HCT116 (cell line): ENCODE data around the gene PHLPP2. TPM values are rescaled to one million over a fixed set of nuclear protein-coding genes. Genes with fewer than 3 reads are reported as not detected.

Experiments used
- ATAC-seq: fragments of 200-7000 bp; cut with Tn5 transposase; 2 replicates; pipeline ENCODE4 v1.9.1; 2020; ENCODE audit warnings: mild to moderate bottlenecking, moderate library complexity
- BruUV-seq: library from RNA; stranded (reverse); fragments of 400-500 nt; replicated peaks from 2 replicates; lab custom pipeline; 2021; lab: Mats Ljungman, UMichigan
- CTCF ChIA-PET: fragments of 300-600 bp; sonication (Branson Sonifier 250); formaldehyde crosslinking; loops from one replicate; lab custom pipeline; 2021; ENCODE audit warnings: antibody characterized with exemption; lab: Charles Lee
- POLR2A ChIA-PET: fragments of 300-600, 350-600 bp; sonication (Branson Sonifier 250); formaldehyde crosslinking; loops from one replicate; lab custom pipeline; 2021; ENCODE audit warnings: antibody characterized with exemption; lab: Charles Lee
- RAD21 ChIA-PET, 2 experiments: fragments of 300-600 bp; sonication (Branson Sonifier 250); formaldehyde crosslinking; loops; one replicate each; lab custom pipeline; 2023; ENCODE audit warnings: low total read pairs in 2 of 2; ENCODE audit not compliant: uncharacterized antibody in 2 of 2, unreplicated experiment in 2 of 2, low non-redundant PET in 1 of 2; lab: Charles Lee
- DNase-seq: peaks from one replicate; pipeline ENCODE4 v3.0.0-alpha.2; 2010; ENCODE audit warnings: low read depth, low spot score
- H2AFZ ChIP-seq: fragments of 200-600 bp; shearing (Covaris generic), sonication (generic); 2 replicates; pipeline ENCODE4 v1.6.1; 2017; ENCODE audit warnings: low read depth, mixed run types, mixed read lengths, antibody characterized with exemption, low read length; ENCODE audit not compliant: poor library complexity, severe bottlenecking
- H3K27ac ChIP-seq: 2 replicates; pipeline ENCODE4 v1.5.1; 2012; ENCODE audit warnings: low read depth, low read length
- H3K27me3 ChIP-seq: fragments of 200-600 bp; sonication (generic); 2 replicates; pipeline ENCODE4 v1.6.1; 2016; ENCODE audit warnings: mixed run types, low read length, mixed read lengths; ENCODE audit not compliant: insufficient read depth
- H3K36me3 ChIP-seq, 2 experiments: fragments of 200-500 bp in 1 of 2; fragments of 200-600 bp in 1 of 2; sonication (Bioruptor generic) in 1 of 2; sonication (generic) in 1 of 2; 2 replicates each; pipeline versions ENCODE4 v1.5.1 to v1.6.1; 2014 to 2016; ENCODE audit warnings: low read length in 2 of 2, inconsistent platforms in 1 of 2, mixed read lengths in 1 of 2, mixed run types in 1 of 2; ENCODE audit not compliant: insufficient read depth in 2 of 2, control insufficient read depth in 1 of 2
- H3K4me1 ChIP-seq, 2 experiments: fragments of 200-600 bp in 1 of 2; sonication (generic) in 1 of 2; 2 replicates each; pipeline versions ENCODE4 v1.5.1 to v1.6.1; 2012 to 2017; ENCODE audit warnings: low read length in 2 of 2, inconsistent platforms in 1 of 2, mild to moderate bottlenecking in 1 of 2, mixed read lengths in 1 of 2, mixed run types in 1 of 2, moderate library complexity in 1 of 2; ENCODE audit not compliant: insufficient read depth in 2 of 2, control insufficient read depth in 1 of 2
- H3K4me2 ChIP-seq: fragments of 200-600 bp; sonication (generic); 2 replicates; pipeline ENCODE4 v1.6.1; 2017; ENCODE audit warnings: mixed run types, low read length, mixed read lengths
- H3K4me3 ChIP-seq, 2 experiments: fragments of 200-600 bp in 1 of 2; sonication (generic) in 1 of 2; replicated peaks in 1 of 2; 2 replicates each; pipeline ENCODE4 v1.5.1; 2011 to 2016; ENCODE audit warnings: low read length in 2 of 2, control low read depth in 1 of 2, low read depth in 1 of 2, mild to moderate bottlenecking in 1 of 2, mixed read lengths in 1 of 2, mixed run types in 1 of 2
- H3K79me2 ChIP-seq: fragments of 200-600 bp; sonication (generic); 2 replicates; pipeline ENCODE4 v1.6.1; 2017; ENCODE audit warnings: mild to moderate bottlenecking, mixed run types, low read length, moderate library complexity, mixed read lengths; ENCODE audit not compliant: insufficient read depth
- H3K9ac ChIP-seq: fragments of 200-600 bp; sonication (generic); 2 replicates; pipeline ENCODE4 v1.6.1; 2016; ENCODE audit warnings: low read length, mixed read lengths
- H3K9me2 ChIP-seq: fragments of 200-600 bp; sonication (generic), shearing (Covaris generic); 2 replicates; pipeline ENCODE4 v1.6.1; 2017; ENCODE audit warnings: mixed run types, mild to moderate bottlenecking, moderate library complexity; ENCODE audit not compliant: insufficient read depth
- H3K9me3 ChIP-seq, 2 experiments: fragments of 200-500 bp in 1 of 2; fragments of 200-600 bp in 1 of 2; sonication (Bioruptor generic) in 1 of 2; sonication (generic) in 1 of 2; 2 replicates each; pipeline ENCODE4 v1.6.1; 2014 to 2017; ENCODE audit warnings: low read length in 2 of 2, mixed read lengths in 2 of 2, inconsistent platforms in 1 of 2, low read depth in 1 of 2, mild to moderate bottlenecking in 1 of 2, mixed run types in 1 of 2, moderate library complexity in 1 of 2; ENCODE audit not compliant: control insufficient read depth in 1 of 2, insufficient read depth in 1 of 2
- H4K20me1 ChIP-seq: fragments of 200-600 bp; sonication (generic), shearing (Covaris generic); 2 replicates; pipeline ENCODE4 v1.6.1; 2017; ENCODE audit warnings: mixed run types, mild to moderate bottlenecking, moderate library complexity; ENCODE audit not compliant: insufficient read depth
- EZH2phosphoT487 ChIP-seq: fragments of 200-600 bp; IDR thresholded peaks from 2 replicates; pipeline ENCODE4 v1.6.1; 2018; ENCODE audit warnings: antibody characterized with exemption, borderline replicate concordance
- FOSL1 ChIP-seq: IDR thresholded peaks from 2 replicates; pipeline ENCODE4 v1.6.1; 2012; ENCODE audit warnings: low read depth
- JUND ChIP-seq: IDR thresholded peaks from 2 replicates; pipeline ENCODE4 v1.6.1; 2012
- MAX ChIP-seq: IDR thresholded peaks from 2 replicates; pipeline ENCODE4 v1.6.1; 2012
- POLR2A ChIP-seq: IDR thresholded peaks from 2 replicates; pipeline ENCODE4 v1.7.0; 2011; ENCODE audit warnings: borderline replicate concordance; ENCODE audit not compliant: insufficient read depth, insufficient read length; ENCODE audit errors: extremely low read depth
- RAD21 ChIP-seq: IDR thresholded peaks from 2 replicates; pipeline ENCODE4 v1.6.1; 2012; ENCODE audit warnings: low read depth, mild to moderate bottlenecking
- SIN3A ChIP-seq: IDR thresholded peaks from 2 replicates; pipeline ENCODE4 v1.6.1; 2012; ENCODE audit warnings: low read depth
- YY1 ChIP-seq: IDR thresholded peaks from 2 replicates; pipeline ENCODE4 v1.6.1; 2011; ENCODE audit warnings: low read length, low read depth, moderate library complexity, mild to moderate bottlenecking; ENCODE audit not compliant: insufficient replicate concordance; ENCODE audit errors: extremely low read depth
- ZNF274 ChIP-seq: fragments of 200-500 bp; sonication (Bioruptor generic); IDR thresholded peaks from 2 replicates; pipeline ENCODE4 v1.6.1; 2014; ENCODE audit warnings: mild to moderate bottlenecking, low read depth, low read length, inconsistent platforms
- intact Hi-C: fragments of 100-400 bp; cut with micrococcal nuclease; formaldehyde crosslinking; loops from 2 replicates; pipeline ENCODE4 v1.10.0; 2022
- total RNA-seq: library from RNA; stranded (reverse); gene quantifications from one replicate; pipeline ENCODE4 v1.2.1, GENCODE V29; 2021; ENCODE audit not compliant: unreplicated experiment
- TF ChIP-seq, protein P1 (sequence below): IDR thresholded peaks from 2 replicates; pipeline ENCODE4 v1.6.1; 2011; ENCODE audit warnings: mild to moderate bottlenecking, low read length, moderate library complexity; ENCODE audit not compliant: insufficient replicate concordance; ENCODE audit errors: extremely low read depth

Gene PHLPP2
- total RNA-seq, 1 experiment from 2014 or later: 9.0 TPM

DNA sequence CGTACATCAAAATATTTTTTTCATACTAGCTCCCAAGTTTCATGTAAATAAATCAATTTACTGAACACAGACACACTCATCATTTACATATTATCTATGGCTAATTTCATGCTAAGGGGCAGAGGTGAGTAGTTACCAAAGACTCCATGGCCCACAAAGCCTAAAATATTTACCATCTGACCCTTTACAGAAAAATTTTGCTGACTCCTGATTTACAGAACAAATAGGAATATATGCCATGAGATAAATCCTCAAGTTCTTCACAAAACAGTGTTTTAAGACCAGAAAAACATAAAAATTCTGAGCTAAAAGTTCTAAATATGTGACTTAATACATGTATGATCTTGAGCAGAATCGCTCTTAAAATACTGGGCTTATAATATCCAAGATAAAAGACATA lies 36.6 kb upstream of the PHLPP2 start:
- Histone ChIP-seq H3K9me2 (no peaks in the 10 kb centered on the region), H3K4me1 (no peaks in the 10 kb centered on the region), H4K20me1 (peaks cover 3% of the 10 kb centered on the region; the same call in 1 of the 2 replicates), H3K9me3 (no peaks in the 10 kb centered on the region), H3K4me2 (no peak overlapping the region), H3K4me3 (no peak overlapping the region), H3K27me3 (no peaks in the 10 kb centered on the region), H3K9ac (no peak overlapping the region), H3K79me2 (peaks cover 4% of the 10 kb centered on the region; the same call in 1 of the 2 replicates), H3K27ac (no peak overlapping the region), H3K36me3 (peaks cover 23 to 31% of the 10 kb centered on the region in 2 experiments), H2AFZ (no peak overlapping the region)
- no peak for ATAC-seq
- CTCF ChIA-PET: no interaction called here
- TF ChIP-seq SIN3A (no peak), RAD21 (no peak), EZH2phosphoT487 (no peak), JUND (no peak), MAX (no peak), POLR2A (no peak)
- TF ChIP-seq, protein P1, sequence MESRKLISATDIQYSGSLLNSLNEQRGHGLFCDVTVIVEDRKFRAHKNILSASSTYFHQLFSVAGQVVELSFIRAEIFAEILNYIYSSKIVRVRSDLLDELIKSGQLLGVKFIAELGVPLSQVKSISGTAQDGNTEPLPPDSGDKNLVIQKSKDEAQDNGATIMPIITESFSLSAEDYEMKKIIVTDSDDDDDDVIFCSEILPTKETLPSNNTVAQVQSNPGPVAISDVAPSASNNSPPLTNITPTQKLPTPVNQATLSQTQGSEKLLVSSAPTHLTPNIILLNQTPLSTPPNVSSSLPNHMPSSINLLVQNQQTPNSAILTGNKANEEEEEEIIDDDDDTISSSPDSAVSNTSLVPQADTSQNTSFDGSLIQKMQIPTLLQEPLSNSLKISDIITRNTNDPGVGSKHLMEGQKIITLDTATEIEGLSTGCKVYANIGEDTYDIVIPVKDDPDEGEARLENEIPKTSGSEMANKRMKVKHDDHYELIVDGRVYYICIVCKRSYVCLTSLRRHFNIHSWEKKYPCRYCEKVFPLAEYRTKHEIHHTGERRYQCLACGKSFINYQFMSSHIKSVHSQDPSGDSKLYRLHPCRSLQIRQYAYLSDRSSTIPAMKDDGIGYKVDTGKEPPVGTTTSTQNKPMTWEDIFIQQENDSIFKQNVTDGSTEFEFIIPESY: no peak
- RAD21 ChIA-PET: no interaction called here
- no peak for DNase-seq
- POLR2A ChIA-PET: no interaction called here
- intact Hi-C loops: no loop called here
- no TSS peak for BruUV-seq

DNA sequence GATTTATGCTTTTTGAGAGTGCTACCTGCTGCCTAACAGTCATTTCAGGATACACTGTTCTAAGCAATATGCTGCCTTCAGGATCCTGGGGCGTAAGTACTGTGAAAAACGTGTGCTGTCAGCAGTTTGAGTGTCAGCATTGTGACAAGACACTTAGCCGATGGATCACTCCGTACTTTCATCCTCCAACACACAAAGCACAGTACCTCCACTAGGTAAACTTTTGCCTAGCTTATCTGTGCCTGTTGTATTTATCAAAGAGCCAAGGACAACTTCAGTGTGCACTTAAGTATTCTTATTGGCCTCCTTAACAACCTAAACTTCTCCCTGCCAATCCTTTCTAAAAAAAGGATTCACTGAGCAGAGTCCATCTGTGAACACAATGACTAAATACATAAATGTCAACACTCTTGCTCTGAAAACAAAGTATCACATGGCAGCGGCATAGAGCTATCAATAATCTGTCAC lies 33.8 kb upstream of the PHLPP2 start:
- BruUV-seq: no TSS peak
- no peak overlapping the region for H3K27ac ChIP-seq
- H3K9me3 ChIP-seq: no peaks in the 10 kb centered on the region
- peaks cover 24 to 47% of the 10 kb centered on the region in 2 experiments for H3K36me3 ChIP-seq
- CTCF ChIA-PET: no interaction called here
- H3K4me3 ChIP-seq: no peak overlapping the region
- no peaks in the 10 kb centered on the region for H3K79me2 ChIP-seq
- POLR2A ChIA-PET: no interaction called here
- no peaks in the 10 kb centered on the region for H3K27me3 ChIP-seq
- no peaks in the 10 kb centered on the region for H3K9me2 ChIP-seq
- no peak overlapping the region for H2AFZ ChIP-seq
- TF ChIP-seq, protein P1: no peak
- TF ChIP-seq MAX (no peak), FOSL1 (no peak), ZNF274 (no peak), YY1 (no peak), JUND (no peak)
- RAD21 ChIA-PET: no interaction called here
- no peak for ATAC-seq
- peaks cover 3% of the 10 kb centered on the region; the same call in 1 of the 2 replicates for H4K20me1 ChIP-seq
- no peak overlapping the region for H3K9ac ChIP-seq
- DNase-seq: no peak
- intact Hi-C loops: no loop called here
- H3K4me2 ChIP-seq: no peak overlapping the region
- no peaks in the 10 kb centered on the region for H3K4me1 ChIP-seq
